IMR-90 (cell line): ENCODE results near the gene CASP1. TPM values are rescaled to one million over a fixed set of nuclear protein-coding genes. Genes with fewer than 3 reads are reported as not detected.

ENCODE experiments used
- ATAC-seq: fragments of 200-7000 bp; cut with Tn5 transposase; 2 replicates; pipeline ENCODE4 v1.9.1; 2020; ENCODE audit warnings: low read depth, mild to moderate bottlenecking, moderate library complexity
- BruUV-seq: library from RNA; stranded (reverse); fragments of 400-500 nt; replicated peaks from 2 replicates; lab custom pipeline; 2021; lab: Mats Ljungman, UMichigan
- CTCF ChIA-PET: fragments of 300-600 bp; formaldehyde crosslinking; extraction: SDS; loops from one replicate; lab custom pipeline; 2021; ENCODE audit warnings: antibody characterized with exemption; lab: Yijun Ruan, JAX
- POLR2A ChIA-PET: fragments of 300-600 bp; sonication (Branson Sonifier 250); formaldehyde crosslinking; loops from one replicate; lab custom pipeline; 2022; ENCODE audit warnings: antibody characterized with exemption; ENCODE audit not compliant: unreplicated experiment; lab: Charles Lee
- DNase-seq: peaks from one replicate; pipeline ENCODE4 v3.0.0; 2013
- H2AFZ ChIP-seq: replicated peaks from 2 replicates; pipeline ENCODE3; 2013; ENCODE audit warnings: low read length, mild to moderate bottlenecking; ENCODE audit not compliant: poor library complexity
- H2AK5ac ChIP-seq: 2 replicates; pipeline ENCODE4 v1.6.1; 2013; ENCODE audit warnings: low read depth, low read length, inconsistent platforms
- H2AK9ac ChIP-seq: replicated peaks from 2 replicates; pipeline ENCODE3; 2013; ENCODE audit warnings: mild to moderate bottlenecking, low read depth, low read length, moderate library complexity; ENCODE audit not compliant: poor library complexity
- H2BK120ac ChIP-seq: 2 replicates; pipeline ENCODE4 v1.6.1; 2013; ENCODE audit warnings: low read depth, low read length, inconsistent platforms
- H2BK15ac ChIP-seq: 3 replicates; pipeline ENCODE4 v1.6.1; 2013; ENCODE audit warnings: low read depth, low read length, inconsistent platforms
- H2BK20ac ChIP-seq: 2 replicates; pipeline ENCODE4 v1.6.1; 2013; ENCODE audit warnings: low read depth, mild to moderate bottlenecking, inconsistent platforms, low read length, moderate library complexity
- H2BK5ac ChIP-seq: 2 replicates; pipeline ENCODE4 v1.6.1; 2013; ENCODE audit warnings: mild to moderate bottlenecking, low read depth, low read length, inconsistent platforms; ENCODE audit not compliant: poor library complexity, severe bottlenecking
- H3K14ac ChIP-seq: replicated peaks from 2 replicates; pipeline ENCODE4 v1.6.1; 2013; ENCODE audit warnings: low read depth, low read length, inconsistent platforms
- H3K18ac ChIP-seq: 2 replicates; pipeline ENCODE4 v1.6.1; 2013; ENCODE audit warnings: low read depth, low read length, control low read depth
- H3K23ac ChIP-seq: 2 replicates; pipeline ENCODE4 v1.6.1; 2013; ENCODE audit warnings: low read depth, low read length, inconsistent platforms
- H3K27ac ChIP-seq: 2 replicates; pipeline ENCODE4 v1.5.1; 2013; ENCODE audit warnings: mild to moderate bottlenecking, control low read depth, low read length; ENCODE audit not compliant: insufficient read depth
- H3K27me3 ChIP-seq: 2 replicates; pipeline ENCODE4 v1.6.1; 2013; ENCODE audit warnings: low read length; ENCODE audit not compliant: control insufficient read depth, insufficient read depth
- H3K36me3 ChIP-seq: 2 replicates; pipeline ENCODE4 v1.6.1; 2013; ENCODE audit warnings: low read length, mixed read lengths; ENCODE audit not compliant: control insufficient read depth, insufficient read depth
- H3K4ac ChIP-seq: 2 replicates; pipeline ENCODE4 v1.6.1; 2013; ENCODE audit warnings: low read depth, low read length, inconsistent platforms
- H3K4me1 ChIP-seq: 2 replicates; pipeline ENCODE4 v1.6.1; 2013; ENCODE audit warnings: low read length, mixed read lengths; ENCODE audit not compliant: control insufficient read depth, insufficient read depth
- H3K4me2 ChIP-seq: 2 replicates; pipeline ENCODE4 v1.6.1; 2013; ENCODE audit warnings: low read depth, mild to moderate bottlenecking, control low read depth, low read length, moderate library complexity
- H3K4me3 ChIP-seq: 2 replicates; pipeline ENCODE4 v1.5.1; 2013; ENCODE audit warnings: low read depth, mild to moderate bottlenecking, control low read depth, low read length, moderate library complexity; ENCODE audit not compliant: insufficient read depth
- H3K56ac ChIP-seq: 2 replicates; pipeline ENCODE4 v1.6.1; 2013; ENCODE audit warnings: low read length, inconsistent platforms; ENCODE audit not compliant: insufficient read depth; ENCODE audit errors: extremely low read depth
- H3K79me1 ChIP-seq, 2 experiments: 2 replicates each; pipeline ENCODE4 v1.6.1; 2013; ENCODE audit warnings: low read length in 2 of 2, inconsistent platforms in 1 of 2, low read depth in 1 of 2
- H3K9ac ChIP-seq: 2 replicates; pipeline ENCODE4 v1.6.1; 2013; ENCODE audit warnings: low read depth, low read length, control low read depth
- H3K9me1 ChIP-seq: 2 replicates; pipeline ENCODE4 v1.6.1; 2013; ENCODE audit warnings: low read length, inconsistent platforms; ENCODE audit not compliant: insufficient read depth
- H3K9me3 ChIP-seq: 2 replicates; pipeline ENCODE4 v1.6.1; 2013; ENCODE audit warnings: low read length; ENCODE audit not compliant: control insufficient read depth, insufficient read depth
- H4K20me1 ChIP-seq: 2 replicates; pipeline ENCODE4 v1.6.1; 2013; ENCODE audit warnings: low read length, inconsistent platforms; ENCODE audit not compliant: insufficient read depth
- H4K5ac ChIP-seq: 2 replicates; pipeline ENCODE4 v1.6.1; 2013; ENCODE audit warnings: mild to moderate bottlenecking, low read depth, low read length, control low read depth
- H4K8ac ChIP-seq, 2 experiments: 2 replicates each; pipeline ENCODE4 v1.6.1; 2013; ENCODE audit warnings: low read depth in 2 of 2, low read length in 2 of 2, control low read depth in 1 of 2, inconsistent platforms in 1 of 2
- H4K91ac ChIP-seq: 2 replicates; pipeline ENCODE4 v1.6.1; 2013; ENCODE audit warnings: low read depth, low read length, inconsistent platforms; ENCODE audit not compliant: insufficient read depth
- CHD1 ChIP-seq: IDR thresholded peaks from 2 replicates; pipeline ENCODE4 v1.6.1; 2012; ENCODE audit warnings: low read depth, low read length, improper control_type of control experiment
- FOS ChIP-seq: fragments of 150-350 bp; IDR thresholded peaks from 2 replicates; pipeline ENCODE4 v1.6.1; 2016; ENCODE audit warnings: low read depth, low read length
- MAFK ChIP-seq: IDR thresholded peaks from 2 replicates; pipeline ENCODE4 v1.6.1; 2012; ENCODE audit warnings: low read depth, low read length, improper control_type of control experiment
- MAZ ChIP-seq: IDR thresholded peaks from 2 replicates; pipeline ENCODE4 v1.6.1; 2012; ENCODE audit warnings: low read depth, mild to moderate bottlenecking, low read length, improper control_type of control experiment, moderate library complexity, borderline replicate concordance
- RAD21 ChIP-seq: IDR thresholded peaks from 2 replicates; pipeline ENCODE4 v1.6.1; 2012; ENCODE audit warnings: low read length, improper control_type of control experiment
- RCOR1 ChIP-seq: IDR thresholded peaks from 2 replicates; pipeline ENCODE4 v1.6.1; 2012; ENCODE audit warnings: mild to moderate bottlenecking, low read length, improper control_type of control experiment; ENCODE audit not compliant: insufficient replicate concordance
- WGBS, 2 experiments: methylation state at CpG; one replicate each; pipeline versions ENCODE4 v1.1.5 to v1.1.7; 2013; ENCODE audit warnings: missing lambda C conversion rate in 2 of 2; ENCODE audit not compliant: insufficient read length in 1 of 2; ENCODE audit errors: extremely low coverage in 2 of 2; 5-methylcytosine and 5-hydroxymethylcytosine counted together
- dilution Hi-C: fragments of 300-500 bp; cut with HindIII; formaldehyde crosslinking; loops from one replicate; pipeline ENCODE4 v1.14.3; 2018; ENCODE audit warnings: low sequenced_read_pairs; ENCODE audit not compliant: unreplicated experiment
- in situ Hi-C: fragments of 300-500 bp; cut with MboI; formaldehyde crosslinking; loops from 3 replicates; pipeline ENCODE4 v1.14.3; 2019; ENCODE audit warnings: low sequenced_read_pairs, inconsistent platforms, mixed read lengths
- intact Hi-C: fragments of 100-400 bp; cut with micrococcal nuclease; formaldehyde crosslinking; loops from 2 replicates; pipeline ENCODE4 v1.10.0; 2022
- polyA plus RNA-seq, 3 experiments: library from polyadenylated mRNA; depleted of rRNA; stranded (reverse); fragments of >200 nt; gene quantifications; 2 replicates each; pipeline ENCODE4 v1.2.3, GENCODE V29; 2012; ENCODE audit warnings: low replicate concordance in 1 of 3
- total RNA-seq: library from RNA; depleted of rRNA; stranded (reverse); fragments of >200 nt; gene quantifications from 2 replicates; pipeline ENCODE4 v1.2.3, GENCODE V29; 2012; rRNA removed

Gene CASP1
- total and polyA plus RNA-seq, 2 of the 4 experiments (the other 2 are of a cell fraction) = 12.5 to 31.2 TPM

GRCh38 chr11:104979839-104980238, 55.1 kb downstream of the CASP1 start:
- H3K27ac ChIP-seq = no peak overlapping the region
- H3K4me2 ChIP-seq = no peak overlapping the region
- ChIA-PET POLR2A (no interaction called here), CTCF (no interaction called here)
- H4K91ac ChIP-seq = no peak overlapping the region
- no peaks in the 10 kb centered on the region for H3K36me3 ChIP-seq
- H3K4ac ChIP-seq = no peak overlapping the region
- H3K4me3 ChIP-seq = no peak overlapping the region
- H3K9ac ChIP-seq = no peak overlapping the region
- no peak overlapping the region for H4K5ac ChIP-seq
- H3K23ac ChIP-seq = no peak overlapping the region
- ATAC-seq (no peak), DNase-seq (no peak)
- H2AK9ac ChIP-seq = no peak overlapping the region
- H4K8ac ChIP-seq = no peak overlapping the region
- intact Hi-C loops (no loop called here), in situ Hi-C loops (no loop called here), dilution Hi-C loops (no loop called here)
- H3K9me1 ChIP-seq = no peaks in the 10 kb centered on the region
- no peak overlapping the region for H2BK120ac ChIP-seq
- no peaks in the 10 kb centered on the region for H3K4me1 ChIP-seq
- H2AFZ ChIP-seq = no peak overlapping the region
- no peak for TF ChIP-seq RAD21
- TF ChIP-seq RCOR1 = no peak
- no peak for TF ChIP-seq MAZ
- TF ChIP-seq FOS = no peak
- no peak for TF ChIP-seq CHD1
- no peak for TF ChIP-seq MAFK
- peaks cover 4% of the 10 kb centered on the region for H3K9me3 ChIP-seq
- no peak overlapping the region for H3K14ac ChIP-seq
- no peak overlapping the region for H2AK5ac ChIP-seq
- H2BK15ac ChIP-seq = no peak overlapping the region
- no peaks in the 10 kb centered on the region for H3K27me3 ChIP-seq
- H3K79me1 ChIP-seq = no peaks in the 10 kb centered on the region
- no peak overlapping the region for H2BK5ac ChIP-seq
- H3K18ac ChIP-seq = no peak overlapping the region
- H4K20me1 ChIP-seq = no peaks in the 10 kb centered on the region
- BruUV-seq = no TSS peak
- H2BK20ac ChIP-seq = no peak overlapping the region
- no peak overlapping the region for H3K56ac ChIP-seq
- 100% methylated on average over 1 of the region's 1 CpG; no CpG with 5 or more reads in 1 of the 2 experiments for WGBS, 2 experiments

Other genes starting within 250 kb of the CASP1 start
- gene CASP12, start 136.7 kb downstream of the CASP1 start, total RNA-seq = not detected in 2 replicates
- 0.07 TPM in 1 of 2 replicates, not detected in the other for gene CASP12, start 136.7 kb downstream of the CASP1 start, polyA plus RNA-seq (2012; rRNA removed)
- gene CASP4, start 66.6 kb downstream of the CASP1 start, total RNA-seq = 89.4 and 91.9 TPM in 2 replicates
- 73.0 and 82.5 TPM in 2 replicates for gene CASP4, start 66.6 kb downstream of the CASP1 start, polyA plus RNA-seq (2012; rRNA removed)
- gene CASP5, start 12.0 kb downstream of the CASP1 start, total RNA-seq = not detected in 2 replicates
- not detected in 2 replicates for gene CASP5, start 12.0 kb downstream of the CASP1 start, polyA plus RNA-seq (2012; rRNA removed)
- gene CARD16, start 10.2 kb upstream of the CASP1 start, total RNA-seq = 7.9 and 23.3 TPM in 2 replicates
- gene CARD16, start 10.2 kb upstream of the CASP1 start, polyA plus RNA-seq (2012; rRNA removed) = 24.9 and 29.2 TPM in 2 replicates
- gene CARD18, start 104.6 kb upstream of the CASP1 start, total RNA-seq = not detected in 2 replicates
- gene CARD18, start 104.6 kb upstream of the CASP1 start, polyA plus RNA-seq (2012; rRNA removed) = not detected in 2 replicates